GM12874 (cell line): ENCODE data around the gene GRIN3A.

ENCODE experiments used
- CTCF ChIP-seq: IDR thresholded peaks from 2 replicates; pipeline ENCODE4 v1.5.1; 2011; ENCODE audit warnings: low read depth, mild to moderate bottlenecking, control low read depth, low read length, moderate library complexity; ENCODE audit not compliant: insufficient read depth

Gene GRIN3A

GRCh38 chr9:101574731-101575333 lies 163.6 kb downstream of the GRIN3A start:
- no peak for TF ChIP-seq CTCF

DNA sequence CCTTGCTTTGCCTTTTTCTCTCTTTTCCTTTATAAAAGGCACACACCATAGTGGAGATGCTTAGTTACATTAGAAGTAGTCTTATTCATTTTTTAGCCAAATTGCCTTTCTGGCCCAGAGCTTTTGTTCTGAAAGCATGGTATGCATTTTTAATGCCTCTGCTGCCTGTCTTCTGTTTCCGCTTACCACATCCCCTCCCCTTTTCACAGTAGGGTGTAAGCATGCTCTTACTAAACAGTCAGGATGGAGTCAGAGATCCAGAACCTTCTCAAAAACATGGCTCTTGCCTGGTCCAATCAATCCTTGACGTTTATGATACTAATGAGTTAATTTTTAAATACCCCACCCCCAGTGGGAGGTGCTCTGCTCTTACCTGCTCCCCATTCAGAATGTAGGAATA lies 166.1 kb downstream of the GRIN3A start:
- TF ChIP-seq CTCF = no peak

- no peak for TF ChIP-seq CTCF
Measured at GRCh38 chr9:101571114-101571513, 167.3 kb downstream of the GRIN3A start.

DNA sequence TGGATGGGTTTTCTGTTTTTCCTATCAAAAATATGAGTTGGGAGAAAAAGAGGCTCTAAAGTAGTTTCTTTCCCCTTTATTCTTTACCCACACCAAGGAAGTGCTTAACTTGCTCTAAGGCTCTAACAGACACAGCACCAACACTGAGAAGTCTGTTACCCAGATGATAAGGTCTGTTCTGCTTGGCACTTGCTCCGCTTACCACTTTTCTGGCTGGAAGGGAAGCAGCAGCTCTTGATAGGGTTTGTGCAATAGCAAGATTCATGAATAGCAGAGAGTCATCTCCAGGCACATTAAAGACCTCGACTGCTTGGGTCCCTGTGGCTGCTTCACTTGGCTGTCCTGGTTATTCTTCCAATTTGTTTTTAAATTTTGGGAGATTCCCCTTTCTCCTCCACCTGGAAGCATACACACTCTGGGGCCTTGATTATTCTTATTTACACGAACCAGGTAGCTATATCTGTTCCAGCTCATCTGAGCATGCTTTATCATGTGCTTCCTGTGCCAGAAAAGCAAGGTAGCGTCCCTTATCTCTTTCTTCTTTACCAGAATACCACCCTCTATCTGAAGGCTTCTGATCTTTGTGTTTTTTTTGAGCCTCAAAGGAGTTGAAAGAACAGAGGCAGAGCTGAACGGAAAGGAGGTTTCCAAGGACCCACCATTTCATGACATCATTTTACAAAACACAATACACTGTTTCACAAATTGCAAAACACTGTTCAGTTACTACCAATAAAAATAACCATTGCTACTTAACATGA lies 168.5 kb downstream of the GRIN3A start:
- no peak for TF ChIP-seq CTCF

GRCh38 chr9:101567725-101568350 lies 170.6 kb downstream of the GRIN3A start:
- no peak for TF ChIP-seq CTCF

- peak; percentile 46; the same call in 1 of the 2 replicates for TF ChIP-seq CTCF
Measured at GRCh38 chr9:101566904-101567724, 171.3 kb downstream of the GRIN3A start.

- TF ChIP-seq CTCF = no peak
Measured at GRCh38 chr9:101564252-101564651, 174.2 kb downstream of the GRIN3A start.
